GM12892 (cell line): ENCODE measurements around the gene IGLL5.

Experiments
- POLR2A ChIP-seq: IDR thresholded peaks from 2 replicates; pipeline ENCODE4 v1.6.1; 2011; ENCODE audit warnings: low read depth, low read length, control low read depth
- POLR2AphosphoS5 ChIP-seq: IDR thresholded peaks from 2 replicates; pipeline ENCODE4 v1.6.1; 2011; ENCODE audit warnings: low read depth, low read length, control low read depth
- TAF1 ChIP-seq: IDR thresholded peaks from 2 replicates; pipeline ENCODE4 v1.6.1; 2011; ENCODE audit warnings: low read depth, mild to moderate bottlenecking, control low read depth, low read length, borderline replicate concordance

DNA sequence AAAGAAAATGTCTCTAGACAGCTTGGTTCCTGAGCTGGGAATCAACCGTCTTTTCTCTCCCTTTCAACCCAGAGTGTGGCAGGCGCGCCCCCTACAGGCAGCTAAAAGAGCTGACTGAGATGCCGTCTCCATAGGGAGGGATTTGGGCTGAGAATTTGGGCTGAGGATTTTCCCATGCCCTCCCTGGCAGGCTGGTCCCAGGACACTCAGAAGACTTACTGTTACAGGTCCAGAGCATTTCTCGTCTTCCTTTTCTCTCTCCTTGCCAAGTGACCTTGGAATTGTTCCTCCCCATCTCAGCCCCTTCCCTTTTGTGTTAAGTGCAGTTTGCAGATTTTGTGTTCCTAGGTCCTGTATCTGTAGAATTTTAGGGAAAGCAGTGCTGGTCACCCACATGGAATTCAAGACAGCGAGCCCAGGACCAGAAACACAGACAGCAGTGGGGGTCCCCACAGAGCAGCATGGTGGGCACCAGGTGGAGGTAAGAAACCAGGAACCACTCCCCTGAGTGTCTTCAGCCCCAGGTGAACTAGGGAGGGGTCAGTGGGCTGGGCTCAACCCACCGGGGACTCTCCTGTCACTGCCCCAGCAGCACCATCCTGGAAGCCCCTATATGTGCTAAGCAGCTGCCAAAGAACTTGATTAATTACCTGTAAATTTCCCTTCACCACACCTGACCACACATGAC lies 9.9 kb upstream of the IGLL5 start:
- TF ChIP-seq POLR2A (no peak), POLR2AphosphoS5 (no peak), TAF1 (no peak)
